ENCODE results near the gene PTPRD. TPM values are rescaled to one million over a fixed set of nuclear protein-coding genes. Genes with fewer than 3 reads are reported as not detected.

The PTPRD gene
- total RNA-seq, 2 experiments from 2014 or later = not detected

DNA sequence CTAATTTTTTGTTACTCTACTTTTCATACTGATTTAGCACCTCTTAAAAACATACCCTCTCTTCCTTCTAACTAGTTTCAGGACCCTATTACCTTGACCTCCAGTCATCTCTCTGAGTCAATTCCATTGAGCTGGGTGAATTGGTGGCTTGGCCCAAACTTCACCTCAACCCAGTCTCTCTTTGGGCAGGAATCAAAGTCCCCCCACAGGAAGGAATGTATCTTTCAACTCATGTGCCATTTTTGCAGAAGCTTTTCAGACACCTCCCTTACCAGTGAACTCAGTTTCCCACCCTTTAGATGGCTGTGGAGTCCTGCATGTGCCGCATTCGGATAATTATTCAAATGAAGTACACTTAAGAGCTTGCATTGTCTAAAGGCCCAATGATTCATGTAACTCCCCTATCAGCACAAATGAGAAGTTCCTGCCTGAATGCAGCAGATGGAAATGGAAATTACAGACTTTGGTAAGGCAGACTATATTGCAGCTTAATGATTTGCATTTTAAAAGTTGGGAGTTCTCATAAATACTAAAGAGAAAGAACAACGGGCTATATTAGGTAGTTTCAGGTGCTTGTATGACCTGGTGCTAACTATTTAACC is 693.5 kb downstream of the PTPRD start:
- no peak overlapping the region for H3K27ac Mint-ChIP-seq
- CTCF ChIA-PET = no interaction called here
- peaks cover 13% of the 10 kb centered on the region for H3K9me3 Mint-ChIP-seq (ENCODE audit: insufficient read depth)
- H3K4me1 Mint-ChIP-seq (ENCODE audit: low read depth) = no peaks in the 10 kb centered on the region
- ATAC-seq (no peak), DNase-seq (no peak)
- no peak overlapping the region for H3K4me3 Mint-ChIP-seq
- no peaks in the 10 kb centered on the region for H3K27me3 Mint-ChIP-seq (ENCODE audit: low read depth)
- POLR2A ChIA-PET = no interaction called here
- no peaks in the 10 kb centered on the region for H3K36me3 Mint-ChIP-seq (ENCODE audit: low read depth)

DNA sequence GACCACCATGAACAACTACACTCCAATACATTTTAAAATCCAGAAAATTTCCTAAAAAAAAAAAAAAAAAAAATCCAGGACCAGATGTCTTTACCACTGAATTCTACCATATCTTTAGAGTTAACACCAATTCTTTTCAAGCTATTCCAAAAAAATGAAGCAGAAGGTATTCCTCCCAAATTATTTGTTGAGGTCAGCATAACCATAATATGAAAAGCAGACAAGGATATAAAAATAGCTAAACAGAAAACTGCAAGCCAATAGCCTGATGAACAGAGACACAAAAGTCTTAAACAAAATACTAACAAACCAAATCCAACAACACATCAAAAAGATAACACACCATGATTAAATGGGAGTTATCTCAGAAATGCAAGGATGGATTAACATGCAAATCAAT is 695.4 kb downstream of the PTPRD start:
- Mint-ChIP-seq H3K4me1 (ENCODE audit: low read depth) (no peaks in the 10 kb centered on the region), H3K9me3 (ENCODE audit: insufficient read depth) (peaks cover 13% of the 10 kb centered on the region), H3K27ac (no peak overlapping the region), H3K27me3 (ENCODE audit: low read depth) (no peaks in the 10 kb centered on the region), H3K4me3 (no peak overlapping the region), H3K36me3 (ENCODE audit: low read depth) (no peaks in the 10 kb centered on the region)
- no peak for DNase-seq
- CTCF ChIA-PET = no interaction called here
- no peak for ATAC-seq
- POLR2A ChIA-PET = no interaction called here

DNA sequence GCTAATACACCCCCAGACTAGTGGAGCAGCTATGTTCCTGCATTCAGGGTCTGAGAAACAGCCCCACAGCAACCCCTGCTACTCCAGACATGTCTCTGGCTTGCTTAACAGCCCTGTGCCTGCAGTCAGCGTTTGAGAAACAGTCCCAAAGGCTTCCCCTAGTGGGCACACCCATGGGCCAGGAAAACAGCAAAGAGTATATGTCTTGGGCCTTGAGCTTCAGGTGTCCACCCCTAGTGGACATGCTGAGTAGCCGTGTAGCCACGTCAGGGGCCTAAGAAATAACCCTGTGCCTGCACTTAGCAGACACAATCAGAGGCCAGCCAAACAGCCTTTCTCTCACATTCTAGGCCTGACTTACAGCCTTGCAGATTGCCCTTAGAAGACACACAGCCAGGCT is 698.6 kb downstream of the PTPRD start:
- no peak overlapping the region for H3K27ac Mint-ChIP-seq
- DNase-seq (no peak), ATAC-seq (no peak)
- H3K27me3 Mint-ChIP-seq (ENCODE audit: low read depth) = no peaks in the 10 kb centered on the region
- no peak overlapping the region for H3K4me3 Mint-ChIP-seq
- no peaks in the 10 kb centered on the region for H3K36me3 Mint-ChIP-seq (ENCODE audit: low read depth)
- H3K4me1 Mint-ChIP-seq (ENCODE audit: low read depth) = no peaks in the 10 kb centered on the region
- ChIA-PET CTCF (no interaction called here), POLR2A (no interaction called here)
- peaks cover 13% of the 10 kb centered on the region for H3K9me3 Mint-ChIP-seq (ENCODE audit: insufficient read depth)

DNA sequence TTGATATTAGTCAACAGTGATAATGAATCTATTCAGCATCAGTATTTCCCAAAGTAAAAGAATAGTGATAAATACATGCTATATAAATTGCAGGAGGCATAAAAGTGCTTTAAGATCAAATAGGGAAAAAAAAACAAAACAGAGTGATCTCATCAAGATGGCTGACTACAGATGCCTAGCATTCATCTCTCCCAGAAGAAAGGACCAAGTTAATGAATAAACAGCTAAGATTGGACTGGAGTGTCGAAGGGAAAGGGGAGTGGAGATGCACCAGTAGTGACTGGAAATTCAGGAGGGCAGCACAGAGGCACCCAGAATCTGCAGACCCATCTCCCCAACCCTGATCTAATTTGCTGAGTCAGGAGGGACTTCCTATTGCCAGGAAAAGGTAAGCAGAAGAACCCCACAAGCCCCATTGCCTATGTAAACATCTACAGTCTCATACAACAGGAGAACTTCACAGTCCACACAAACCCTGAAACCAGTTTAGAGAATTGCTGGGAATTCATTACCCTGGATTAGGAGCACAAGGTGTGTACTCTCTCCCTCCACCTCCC is 699.4 kb downstream of the PTPRD start:
- H3K27me3 Mint-ChIP-seq (ENCODE audit: low read depth) = no peaks in the 10 kb centered on the region
- ATAC-seq = no peak
- no peak for DNase-seq
- H3K4me1 Mint-ChIP-seq (ENCODE audit: low read depth) = no peaks in the 10 kb centered on the region
- H3K36me3 Mint-ChIP-seq (ENCODE audit: low read depth) = no peaks in the 10 kb centered on the region
- ChIA-PET POLR2A (no interaction called here), CTCF (no interaction called here)
- no peak overlapping the region for H3K4me3 Mint-ChIP-seq
- no peak overlapping the region for H3K27ac Mint-ChIP-seq
- H3K9me3 Mint-ChIP-seq (ENCODE audit: insufficient read depth) = peaks cover 13% of the 10 kb centered on the region

DNA sequence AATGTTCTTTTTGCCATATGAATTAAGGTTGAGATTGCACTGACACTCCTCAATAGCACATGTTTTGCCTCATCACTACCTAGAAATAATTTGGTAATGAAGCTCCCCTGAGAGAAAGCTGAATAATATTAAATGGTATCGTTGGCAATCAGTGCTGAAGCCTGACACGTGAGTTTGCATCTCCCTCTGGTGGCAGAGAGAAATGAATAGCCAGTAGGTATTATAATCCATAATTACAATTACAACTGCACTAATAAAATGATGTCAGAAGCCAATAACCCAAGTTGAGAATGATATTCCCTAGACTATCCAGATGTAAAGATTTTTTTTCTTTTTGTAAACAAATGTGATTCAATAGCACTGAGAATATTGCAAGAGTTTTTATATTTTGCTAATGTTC is 700.3 kb downstream of the PTPRD start:
- no peak for ATAC-seq
- POLR2A ChIA-PET = no interaction called here
- Mint-ChIP-seq H3K4me3 (no peak overlapping the region), H3K9me3 (ENCODE audit: insufficient read depth) (peaks cover 13% of the 10 kb centered on the region), H3K27me3 (ENCODE audit: low read depth) (no peaks in the 10 kb centered on the region), H3K27ac (no peak overlapping the region), H3K36me3 (ENCODE audit: low read depth) (no peaks in the 10 kb centered on the region), H3K4me1 (ENCODE audit: low read depth) (no peaks in the 10 kb centered on the region)
- CTCF ChIA-PET = no interaction called here
- no peak for DNase-seq

DNA sequence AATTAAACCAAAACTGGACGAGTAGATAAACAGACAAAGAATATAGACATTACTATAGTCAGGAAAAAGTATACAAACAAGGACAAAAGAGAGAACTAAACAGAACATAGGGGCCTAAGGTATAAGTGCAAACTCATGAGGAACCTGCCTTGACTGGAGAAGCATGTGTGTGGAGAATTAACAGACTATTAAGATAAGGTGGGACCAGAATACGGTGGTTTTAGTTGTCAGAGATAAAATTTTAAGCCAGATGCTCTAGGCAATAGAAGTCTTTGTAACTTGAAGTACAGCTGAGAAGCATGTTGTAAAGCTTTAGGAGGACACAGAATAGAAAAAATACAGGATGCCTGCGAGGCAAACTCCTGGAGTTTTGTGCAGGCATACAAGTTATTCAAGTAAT is 707.1 kb downstream of the PTPRD start:
- CTCF ChIA-PET = no interaction called here
- no peaks in the 10 kb centered on the region for H3K36me3 Mint-ChIP-seq (ENCODE audit: low read depth)
- no peaks in the 10 kb centered on the region for H3K4me1 Mint-ChIP-seq (ENCODE audit: low read depth)
- ATAC-seq (no peak), DNase-seq (no peak)
- H3K27me3 Mint-ChIP-seq (ENCODE audit: low read depth) = no peaks in the 10 kb centered on the region
- no peaks in the 10 kb centered on the region for H3K9me3 Mint-ChIP-seq (ENCODE audit: insufficient read depth)
- POLR2A ChIA-PET = no interaction called here
- no peak overlapping the region for H3K27ac Mint-ChIP-seq
- no peak overlapping the region for H3K4me3 Mint-ChIP-seq

DNA sequence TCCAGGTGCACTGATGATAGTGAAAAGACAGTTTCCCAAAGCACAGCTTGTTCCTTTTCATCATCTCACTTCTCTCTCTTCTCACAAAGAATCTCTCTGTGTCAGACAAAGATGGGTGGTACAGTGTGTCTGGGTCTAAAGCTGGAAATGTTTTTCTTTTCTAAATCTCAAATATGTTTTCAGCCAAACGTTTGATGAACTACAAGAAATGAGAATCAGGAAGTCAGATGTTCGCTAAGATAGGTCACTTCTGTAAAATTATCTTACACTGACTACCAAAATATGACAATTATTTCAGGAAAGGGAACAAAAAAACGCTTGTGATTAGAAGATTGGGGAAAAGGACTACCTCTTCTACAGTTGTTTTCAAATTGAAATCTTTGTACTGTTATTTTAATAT is 708.8 kb downstream of the PTPRD start:
- no peak overlapping the region for H3K27ac Mint-ChIP-seq
- ChIA-PET CTCF (no interaction called here), POLR2A (no interaction called here)
- ATAC-seq = no peak
- no peaks in the 10 kb centered on the region for H3K36me3 Mint-ChIP-seq (ENCODE audit: low read depth)
- DNase-seq = no peak
- no peaks in the 10 kb centered on the region for H3K4me1 Mint-ChIP-seq (ENCODE audit: low read depth)
- H3K27me3 Mint-ChIP-seq (ENCODE audit: low read depth) = no peaks in the 10 kb centered on the region
- no peaks in the 10 kb centered on the region for H3K9me3 Mint-ChIP-seq (ENCODE audit: insufficient read depth)
- H3K4me3 Mint-ChIP-seq = no peak overlapping the region

DNA sequence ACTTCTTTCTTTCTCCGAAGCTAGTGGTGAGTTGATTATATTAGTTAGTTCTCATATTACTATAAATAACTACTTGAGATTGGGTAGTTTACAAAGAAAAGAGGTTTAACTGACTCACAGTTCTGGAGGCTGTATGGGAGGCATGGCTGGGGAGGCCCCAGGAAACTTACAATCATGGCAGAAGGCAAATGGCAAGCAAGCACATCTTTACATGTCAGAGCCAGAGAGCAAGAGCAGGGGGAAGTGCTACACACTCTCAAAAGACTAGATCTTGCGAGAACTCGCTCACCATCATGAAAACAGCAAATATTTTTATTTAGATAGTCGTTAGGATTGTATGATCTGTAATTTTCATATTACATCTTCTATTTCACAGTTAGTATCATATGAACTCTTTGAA is 711.2 kb downstream of the PTPRD start:
- POLR2A ChIA-PET = no interaction called here
- CTCF ChIA-PET = no interaction called here

DNA sequence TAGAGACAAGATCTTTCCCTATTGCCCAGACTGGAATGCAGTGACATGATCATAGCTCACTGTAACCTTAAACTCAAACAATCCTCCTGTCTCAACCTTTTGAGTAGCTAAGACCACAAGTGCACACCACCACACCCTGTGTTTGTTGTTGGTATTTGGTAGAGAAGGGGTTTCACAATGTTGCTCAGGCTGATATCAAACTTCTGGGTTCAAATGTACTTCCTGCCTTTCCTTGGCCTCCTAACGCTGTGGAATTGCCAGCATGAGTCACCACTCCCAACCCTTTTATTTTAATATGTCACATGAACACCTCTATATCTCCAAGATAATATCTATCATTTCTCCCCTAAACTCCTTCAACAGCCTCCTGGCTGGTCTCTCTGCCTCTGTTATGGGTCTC is 719.0 kb downstream of the PTPRD start:
- no peaks in the 10 kb centered on the region for H3K27me3 Mint-ChIP-seq (ENCODE audit: low read depth)
- ChIA-PET CTCF (interaction anchor here (0.9 kb wide), 1 partner anchor 49 kb away, joined by 3 read pairs; no protein-coding TSS in a partner anchor), POLR2A (no interaction called here)
- H3K4me3 Mint-ChIP-seq = no peak overlapping the region
- no peak for ATAC-seq
- H3K27ac Mint-ChIP-seq = no peak overlapping the region
- no peaks in the 10 kb centered on the region for H3K4me1 Mint-ChIP-seq (ENCODE audit: low read depth)
- DNase-seq = no peak
- peaks cover 5% of the 10 kb centered on the region for H3K9me3 Mint-ChIP-seq (ENCODE audit: insufficient read depth)
- no peaks in the 10 kb centered on the region for H3K36me3 Mint-ChIP-seq (ENCODE audit: low read depth)

More for the DNA sequence above, 711.2 kb downstream of the PTPRD start:
- no peak overlapping the region for H3K4me3 Mint-ChIP-seq
- no peaks in the 10 kb centered on the region for H3K27me3 Mint-ChIP-seq (ENCODE audit: low read depth)
- ATAC-seq (no peak), DNase-seq (no peak)
- H3K36me3 Mint-ChIP-seq (ENCODE audit: low read depth) = no peaks in the 10 kb centered on the region
- H3K4me1 Mint-ChIP-seq (ENCODE audit: low read depth) = no peaks in the 10 kb centered on the region
- no peak overlapping the region for H3K27ac Mint-ChIP-seq
- no peaks in the 10 kb centered on the region for H3K9me3 Mint-ChIP-seq (ENCODE audit: insufficient read depth)

DNA sequence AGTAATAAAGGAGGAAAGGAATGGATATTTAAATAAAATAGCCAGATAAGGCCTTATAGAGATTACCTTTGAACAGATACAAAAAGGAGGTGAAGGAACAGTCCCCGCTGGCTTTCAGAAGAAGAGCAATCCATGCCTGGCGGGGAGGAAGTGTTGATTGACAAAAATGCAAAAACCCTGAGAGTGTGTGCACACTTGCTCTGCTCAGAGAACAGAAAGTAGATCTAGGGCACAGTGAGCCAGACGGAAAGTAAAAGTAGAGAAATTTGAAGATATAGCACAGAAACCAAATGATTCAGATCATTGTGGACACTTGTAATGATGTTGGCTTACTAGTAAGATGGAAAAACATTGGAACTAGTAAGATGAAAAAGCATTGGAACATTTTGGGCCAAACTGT is 720.6 kb downstream of the PTPRD start:
- Mint-ChIP-seq H3K9me3 (ENCODE audit: insufficient read depth) (peaks cover 5% of the 10 kb centered on the region), H3K36me3 (ENCODE audit: low read depth) (no peaks in the 10 kb centered on the region), H3K4me3 (no peak overlapping the region), H3K27ac (no peak overlapping the region), H3K27me3 (ENCODE audit: low read depth) (no peaks in the 10 kb centered on the region), H3K4me1 (ENCODE audit: low read depth) (no peaks in the 10 kb centered on the region)
- ChIA-PET CTCF (no interaction called here), POLR2A (no interaction called here)
- DNase-seq (no peak), ATAC-seq (no peak)

DNA sequence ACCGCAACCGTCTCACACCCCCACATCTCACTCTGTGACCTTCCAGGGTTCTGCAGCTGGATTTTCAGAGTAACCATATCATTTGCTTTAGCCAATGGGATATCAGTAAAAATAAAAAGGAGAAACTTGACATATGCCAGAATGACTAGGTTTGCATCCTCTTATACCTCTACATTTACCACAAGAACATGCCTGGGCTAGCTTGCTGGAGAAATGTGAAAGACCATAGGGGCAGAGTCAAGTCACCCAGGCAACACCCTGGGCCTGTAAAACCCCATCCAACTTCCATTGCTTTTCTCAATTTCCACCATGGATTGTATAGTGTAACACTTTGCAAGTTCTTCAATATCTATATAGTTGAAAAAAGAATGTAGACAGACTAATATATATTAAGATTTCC is 731.1 kb downstream of the PTPRD start:
- ChIA-PET CTCF (no interaction called here), POLR2A (no interaction called here)
- H3K36me3 Mint-ChIP-seq (ENCODE audit: low read depth) = no peaks in the 10 kb centered on the region
- no peak overlapping the region for H3K27ac Mint-ChIP-seq
- H3K4me1 Mint-ChIP-seq (ENCODE audit: low read depth) = no peaks in the 10 kb centered on the region
- DNase-seq (no peak), ATAC-seq (no peak)
- H3K27me3 Mint-ChIP-seq (ENCODE audit: low read depth) = no peaks in the 10 kb centered on the region
- H3K4me3 Mint-ChIP-seq = no peak overlapping the region
- H3K9me3 Mint-ChIP-seq (ENCODE audit: insufficient read depth) = peaks cover 6% of the 10 kb centered on the region

DNA sequence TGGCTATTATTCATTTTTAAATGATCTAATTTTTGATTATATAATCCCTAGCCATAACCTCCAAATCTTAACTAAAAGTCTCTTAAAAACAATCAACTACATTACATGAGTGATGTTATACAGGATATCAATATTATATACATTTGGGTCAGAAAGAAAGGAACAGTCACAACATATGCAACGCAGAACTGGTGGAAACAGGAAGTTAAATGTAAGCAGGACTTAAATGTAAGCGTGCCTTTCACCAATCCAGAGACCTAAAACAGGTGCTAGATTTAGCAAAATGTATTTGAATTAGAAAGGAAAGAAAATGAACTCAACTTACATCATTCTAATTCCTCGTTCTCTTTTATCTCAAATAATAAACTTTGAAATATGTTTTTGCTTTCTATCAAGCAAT is 738.5 kb downstream of the PTPRD start:
- Mint-ChIP-seq H3K36me3 (ENCODE audit: low read depth) (no peaks in the 10 kb centered on the region), H3K27ac (no peak overlapping the region), H3K9me3 (ENCODE audit: insufficient read depth) (no peaks in the 10 kb centered on the region), H3K27me3 (ENCODE audit: low read depth) (no peaks in the 10 kb centered on the region), H3K4me1 (ENCODE audit: low read depth) (no peaks in the 10 kb centered on the region), H3K4me3 (no peak overlapping the region)
- CTCF ChIA-PET = no interaction called here
- DNase-seq (no peak), ATAC-seq (no peak)
- POLR2A ChIA-PET = no interaction called here

DNA sequence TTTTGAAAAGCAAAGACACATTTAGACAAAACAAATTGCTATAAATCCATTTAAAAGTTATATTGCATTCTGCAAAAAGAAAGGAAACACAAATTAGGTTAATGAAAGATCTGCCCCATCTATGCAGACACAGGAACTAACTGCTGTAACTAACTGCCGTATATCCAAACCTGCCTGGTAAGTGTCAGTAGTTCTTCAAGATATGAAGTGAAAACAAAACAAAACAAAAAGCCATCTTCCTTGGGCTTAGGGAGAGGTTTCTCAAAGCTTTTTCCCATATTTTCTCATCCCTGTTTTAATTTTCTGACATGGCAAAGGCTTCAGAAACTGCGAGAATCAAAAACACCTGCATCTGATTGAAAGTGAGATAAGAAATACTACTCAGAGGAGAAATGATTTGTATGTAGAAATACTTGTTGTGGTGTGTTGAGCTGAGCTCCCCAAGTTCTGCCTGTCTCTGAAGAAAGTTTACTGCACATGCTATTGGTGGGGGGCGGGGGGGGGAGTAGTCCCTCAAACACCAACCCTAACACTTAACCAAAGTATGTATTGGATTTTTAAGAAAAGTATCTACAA is 750.5 kb downstream of the PTPRD start:
- Mint-ChIP-seq H3K4me1 (ENCODE audit: low read depth) (no peaks in the 10 kb centered on the region), H3K4me3 (no peak overlapping the region), H3K27ac (no peak overlapping the region), H3K36me3 (ENCODE audit: low read depth) (no peaks in the 10 kb centered on the region), H3K9me3 (ENCODE audit: insufficient read depth) (no peaks in the 10 kb centered on the region), H3K27me3 (ENCODE audit: low read depth) (no peaks in the 10 kb centered on the region)
- no peak for ATAC-seq
- ChIA-PET POLR2A (no interaction called here), CTCF (no interaction called here)
- no peak for DNase-seq

Measured in activated CD8-positive, alpha-beta T cell treated with anti-CD3 and anti-CD28 coated beads, Interleukin-2, amount 10 ng/mL, durations not matched to agents 7 days and 5 days (primary cell).